ENCODE data around the gene DOCK10. TPM values are rescaled to one million over a fixed set of nuclear protein-coding genes. Genes with fewer than 3 reads are reported as not detected.
A peak's percentile ranks its signal among the peaks of the same experiment; 100 is the strongest.

Gene DOCK10
- total RNA-seq, 1 experiment from 2014 or later = 0.15 TPM

- no peak overlapping the region for H3K9ac ChIP-seq (ENCODE audit: low read length)
- no peaks in the 10 kb centered on the region for H3K79me2 ChIP-seq (ENCODE audit: low read length)
- no peaks in the 10 kb centered on the region for H3K36me3 ChIP-seq (ENCODE audit: insufficient read depth, low read length)
- peak; percentile 34 for DNase-seq
- no peak overlapping the region for H3K4me3 ChIP-seq (ENCODE audit: low read length)
- no peak overlapping the region for H3K27ac ChIP-seq (ENCODE audit: low read length)
- no peaks in the 10 kb centered on the region for H3K4me1 ChIP-seq (ENCODE audit: low read length)
- H2AFZ ChIP-seq (ENCODE audit: low read length) = no peak overlapping the region
- H4K20me1 ChIP-seq (ENCODE audit: insufficient read depth, low read depth, low read length) = no peaks in the 10 kb centered on the region
- no peaks in the 10 kb centered on the region for H3K27me3 ChIP-seq (ENCODE audit: low read length)
- no peaks in the 10 kb centered on the region for H3K9me2 ChIP-seq (replicated peaks; ENCODE audit: insufficient read depth, low read length)
- H3K9me3 ChIP-seq (ENCODE audit: low read length) = no peaks in the 10 kb centered on the region
- no peak overlapping the region for H3K4me2 ChIP-seq (ENCODE audit: low read depth, low read length, poor library complexity, severe bottlenecking)
These were observed 158.1 kb downstream of the DOCK10 start for GRCh38 chr2:224884188-224884587.

GRCh38 chr2:224883700-224884099 lies 158.6 kb downstream of the DOCK10 start:
- Histone ChIP-seq H4K20me1 (ENCODE audit: insufficient read depth, low read depth, low read length) (no peaks in the 10 kb centered on the region), H3K9me2 (replicated peaks; ENCODE audit: insufficient read depth, low read length) (no peaks in the 10 kb centered on the region), H3K4me3 (ENCODE audit: low read length) (no peak overlapping the region), H3K4me2 (ENCODE audit: low read depth, low read length, poor library complexity, severe bottlenecking) (no peak overlapping the region), H3K27me3 (ENCODE audit: low read length) (no peaks in the 10 kb centered on the region), H3K9me3 (ENCODE audit: low read length) (no peaks in the 10 kb centered on the region), H3K27ac (ENCODE audit: low read length) (no peak overlapping the region), H3K4me1 (ENCODE audit: low read length) (no peaks in the 10 kb centered on the region), H3K36me3 (ENCODE audit: insufficient read depth, low read length) (no peaks in the 10 kb centered on the region), H3K79me2 (ENCODE audit: low read length) (no peaks in the 10 kb centered on the region), H3K9ac (ENCODE audit: low read length) (no peak overlapping the region), H2AFZ (ENCODE audit: low read length) (no peak overlapping the region)
- DNase-seq = peak; percentile 16

DNA sequence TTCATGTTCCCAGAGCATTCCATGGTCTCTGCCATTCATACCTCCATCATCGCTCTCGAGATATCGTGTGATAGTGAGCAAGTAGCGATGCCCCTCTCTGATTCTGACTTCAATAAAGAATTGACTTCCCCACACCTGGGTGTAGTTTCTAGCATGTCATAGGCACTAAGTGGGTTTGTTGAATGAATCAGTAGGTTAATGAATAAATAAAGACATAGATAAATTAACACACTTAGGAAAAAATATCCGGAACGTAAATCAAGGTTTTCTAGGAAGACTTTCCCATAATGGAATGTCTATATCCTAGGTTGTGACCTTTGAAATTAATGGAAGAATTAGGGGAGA lies 159.1 kb downstream of the DOCK10 start:
- Histone ChIP-seq H3K79me2 (ENCODE audit: low read length) (no peaks in the 10 kb centered on the region), H4K20me1 (ENCODE audit: insufficient read depth, low read depth, low read length) (no peaks in the 10 kb centered on the region), H3K4me2 (ENCODE audit: low read depth, low read length, poor library complexity, severe bottlenecking) (no peak overlapping the region), H3K27me3 (ENCODE audit: low read length) (no peaks in the 10 kb centered on the region), H3K9me2 (replicated peaks; ENCODE audit: insufficient read depth, low read length) (no peaks in the 10 kb centered on the region), H2AFZ (ENCODE audit: low read length) (no peak overlapping the region), H3K9ac (ENCODE audit: low read length) (no peak overlapping the region), H3K36me3 (ENCODE audit: insufficient read depth, low read length) (no peaks in the 10 kb centered on the region), H3K9me3 (ENCODE audit: low read length) (no peaks in the 10 kb centered on the region), H3K4me3 (ENCODE audit: low read length) (no peak overlapping the region), H3K4me1 (ENCODE audit: low read length) (no peaks in the 10 kb centered on the region), H3K27ac (ENCODE audit: low read length) (no peak overlapping the region)
- DNase-seq = no peak

- no peak overlapping the region for H2AFZ ChIP-seq (ENCODE audit: low read length)
- H3K4me1 ChIP-seq (ENCODE audit: low read length) = no peaks in the 10 kb centered on the region
- no peaks in the 10 kb centered on the region for H3K27me3 ChIP-seq (ENCODE audit: low read length)
- no peak overlapping the region for H3K4me2 ChIP-seq (ENCODE audit: low read depth, low read length, poor library complexity, severe bottlenecking)
- no peak overlapping the region for H3K4me3 ChIP-seq (ENCODE audit: low read length)
- H4K20me1 ChIP-seq (ENCODE audit: insufficient read depth, low read depth, low read length) = no peaks in the 10 kb centered on the region
- no peak overlapping the region for H3K27ac ChIP-seq (ENCODE audit: low read length)
- no peaks in the 10 kb centered on the region for H3K79me2 ChIP-seq (ENCODE audit: low read length)
- no peaks in the 10 kb centered on the region for H3K36me3 ChIP-seq (ENCODE audit: insufficient read depth, low read length)
- no peak for DNase-seq
- H3K9me2 ChIP-seq (replicated peaks; ENCODE audit: insufficient read depth, low read length) = no peaks in the 10 kb centered on the region
- no peak overlapping the region for H3K9ac ChIP-seq (ENCODE audit: low read length)
- no peaks in the 10 kb centered on the region for H3K9me3 ChIP-seq (ENCODE audit: low read length)
These were observed 159.7 kb downstream of the DOCK10 start for GRCh38 chr2:224882291-224883171.

DNA sequence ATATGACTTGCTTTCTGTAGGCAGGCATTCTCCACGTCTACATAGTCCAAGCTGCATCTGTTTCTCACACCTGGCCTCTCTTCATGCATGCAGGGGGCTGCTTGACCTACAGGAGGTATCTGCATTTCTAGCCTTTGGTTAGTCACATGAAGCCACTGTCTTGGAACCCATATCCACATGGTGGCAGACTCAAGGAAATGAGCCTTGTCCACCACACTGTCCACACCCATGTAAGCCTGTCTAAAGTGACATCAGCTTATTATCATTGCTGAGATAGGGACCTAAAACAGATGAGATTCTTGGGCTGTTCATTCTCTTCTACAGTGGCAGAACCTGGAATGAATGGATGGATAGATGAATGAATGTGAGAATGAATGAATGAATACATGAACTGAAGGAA lies 160.4 kb downstream of the DOCK10 start:
- no peak overlapping the region for H3K27ac ChIP-seq (ENCODE audit: low read length)
- no peaks in the 10 kb centered on the region for H3K9me3 ChIP-seq (ENCODE audit: low read length)
- no peak overlapping the region for H3K4me3 ChIP-seq (ENCODE audit: low read length)
- no peaks in the 10 kb centered on the region for H3K36me3 ChIP-seq (ENCODE audit: insufficient read depth, low read length)
- no peak overlapping the region for H2AFZ ChIP-seq (ENCODE audit: low read length)
- no peak overlapping the region for H3K4me2 ChIP-seq (ENCODE audit: low read depth, low read length, poor library complexity, severe bottlenecking)
- no peaks in the 10 kb centered on the region for H4K20me1 ChIP-seq (ENCODE audit: insufficient read depth, low read depth, low read length)
- H3K27me3 ChIP-seq (ENCODE audit: low read length) = no peaks in the 10 kb centered on the region
- no peaks in the 10 kb centered on the region for H3K4me1 ChIP-seq (ENCODE audit: low read length)
- no peak overlapping the region for H3K9ac ChIP-seq (ENCODE audit: low read length)
- no peaks in the 10 kb centered on the region for H3K9me2 ChIP-seq (replicated peaks; ENCODE audit: insufficient read depth, low read length)
- no peak for DNase-seq
- H3K79me2 ChIP-seq (ENCODE audit: low read length) = no peaks in the 10 kb centered on the region

GRCh38 chr2:224876522-224876921 lies 165.7 kb downstream of the DOCK10 start:
- Histone ChIP-seq H3K4me3 (ENCODE audit: low read length) (no peak overlapping the region), H3K4me2 (ENCODE audit: low read depth, low read length, poor library complexity, severe bottlenecking) (no peak overlapping the region), H3K4me1 (ENCODE audit: low read length) (no peaks in the 10 kb centered on the region), H4K20me1 (ENCODE audit: insufficient read depth, low read depth, low read length) (no peaks in the 10 kb centered on the region), H3K36me3 (ENCODE audit: insufficient read depth, low read length) (no peaks in the 10 kb centered on the region), H3K79me2 (ENCODE audit: low read length) (no peaks in the 10 kb centered on the region), H3K9me2 (replicated peaks; ENCODE audit: insufficient read depth, low read length) (no peaks in the 10 kb centered on the region), H2AFZ (ENCODE audit: low read length) (no peak overlapping the region), H3K27ac (ENCODE audit: low read length) (no peak overlapping the region), H3K9me3 (ENCODE audit: low read length) (no peaks in the 10 kb centered on the region), H3K27me3 (ENCODE audit: low read length) (no peaks in the 10 kb centered on the region), H3K9ac (ENCODE audit: low read length) (no peak overlapping the region)
- DNase-seq = no peak

DNA sequence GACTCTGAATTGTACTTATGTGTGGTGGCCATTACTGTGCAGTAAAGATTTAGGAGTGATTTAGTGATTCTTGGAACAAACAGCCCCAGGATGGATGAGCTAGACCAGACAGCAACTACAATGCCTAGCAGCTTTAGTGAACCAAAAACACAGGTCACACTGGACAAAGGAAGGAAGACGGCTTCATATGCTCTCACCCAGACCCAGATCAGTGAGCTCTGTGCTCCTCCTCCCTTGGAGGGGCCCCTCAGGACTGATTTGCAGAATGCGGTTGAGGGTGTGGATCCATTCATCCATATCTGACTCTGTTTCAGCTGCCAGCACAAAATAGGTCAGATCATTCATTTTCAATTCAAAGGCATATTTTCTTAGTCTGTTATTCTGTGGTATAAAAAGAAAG lies 166.4 kb downstream of the DOCK10 start:
- Histone ChIP-seq H3K4me1 (ENCODE audit: low read length) (no peaks in the 10 kb centered on the region), H3K4me2 (ENCODE audit: low read depth, low read length, poor library complexity, severe bottlenecking) (no peak overlapping the region), H2AFZ (ENCODE audit: low read length) (no peak overlapping the region), H3K9me2 (replicated peaks; ENCODE audit: insufficient read depth, low read length) (no peaks in the 10 kb centered on the region), H3K27ac (ENCODE audit: low read length) (no peak overlapping the region), H3K36me3 (ENCODE audit: insufficient read depth, low read length) (no peaks in the 10 kb centered on the region), H4K20me1 (ENCODE audit: insufficient read depth, low read depth, low read length) (no peaks in the 10 kb centered on the region), H3K9me3 (ENCODE audit: low read length) (no peaks in the 10 kb centered on the region), H3K27me3 (ENCODE audit: low read length) (no peaks in the 10 kb centered on the region), H3K79me2 (ENCODE audit: low read length) (no peaks in the 10 kb centered on the region), H3K9ac (ENCODE audit: low read length) (no peak overlapping the region), H3K4me3 (ENCODE audit: low read length) (no peak overlapping the region)
- DNase-seq = no peak

GRCh38 chr2:224875153-224875552 lies 167.1 kb downstream of the DOCK10 start:
- Histone ChIP-seq H3K9me3 (ENCODE audit: low read length) (no peaks in the 10 kb centered on the region), H3K27me3 (ENCODE audit: low read length) (no peaks in the 10 kb centered on the region), H2AFZ (ENCODE audit: low read length) (no peak overlapping the region), H3K9me2 (replicated peaks; ENCODE audit: insufficient read depth, low read length) (no peaks in the 10 kb centered on the region), H4K20me1 (ENCODE audit: insufficient read depth, low read depth, low read length) (no peaks in the 10 kb centered on the region), H3K4me3 (ENCODE audit: low read length) (no peak overlapping the region), H3K79me2 (ENCODE audit: low read length) (no peaks in the 10 kb centered on the region), H3K27ac (ENCODE audit: low read length) (no peak overlapping the region), H3K4me1 (ENCODE audit: low read length) (no peaks in the 10 kb centered on the region), H3K4me2 (ENCODE audit: low read depth, low read length, poor library complexity, severe bottlenecking) (no peak overlapping the region), H3K36me3 (ENCODE audit: insufficient read depth, low read length) (no peaks in the 10 kb centered on the region), H3K9ac (ENCODE audit: low read length) (no peak overlapping the region)
- DNase-seq = no peak

All from Karpas-422 (cell line).